Omental fat pad (tissue), 4 donors: ENCODE measurements around the gene FGFR2. TPM values are rescaled to one million over a fixed set of nuclear protein-coding genes. Genes with fewer than 3 reads are reported as not detected.

Experiments
- ATAC-seq: fragments of 150-250 bp; one replicate; pipeline ENCODE4 v1.9.1; 2016; ENCODE audit warnings: mild to moderate bottlenecking, moderate library complexity; ENCODE audit not compliant: low FRiP score
- DNase-seq: peaks from one replicate; pipeline ENCODE4 v3.0.0-alpha.2; 2019; ENCODE audit warnings: low spot score
- CTCF ChIP-seq, 3 donors: fragments of 450-650 bp; IDR thresholded peaks; one replicate each; pipeline ENCODE4 v1.5.1; 2016 to 2017; ENCODE audit warnings: antibody characterized with exemption in 3 of 3, mild to moderate bottlenecking in 3 of 3, moderate library complexity in 2 of 3
- total RNA-seq, 4 donors: library from RNA; depleted of rRNA; stranded (reverse); fragments of >200 nt; gene quantifications; one replicate each; pipeline ENCODE4 v1.1.0, GENCODE V29; 2016

FGFR2 gene
- total RNA-seq, 4 donors from 2014 or later: 2.0 to 8.4 (median 2.4) TPM

- no peak for TF ChIP-seq CTCF (IDR thresholded peaks at IDR 0.05)
- ATAC-seq (no peak), DNase-seq (no peak)
Observed at GRCh38 chr10:121444520-121445165, 153.6 kb downstream of the FGFR2 start.

- ATAC-seq (no peak), DNase-seq (no peak)
- TF ChIP-seq CTCF (IDR thresholded peaks at IDR 0.05): no peak
Observed at GRCh38 chr10:121442086-121442935, 155.9 kb downstream of the FGFR2 start.

GRCh38 chr10:121440461-121440860 is 157.8 kb downstream of the FGFR2 start:
- no peak for ATAC-seq
- no peak for TF ChIP-seq CTCF (IDR thresholded peaks at IDR 0.05)
- no peak for DNase-seq

GRCh38 chr10:121438333-121438732 is 159.9 kb downstream of the FGFR2 start:
- DNase-seq: no peak
- no peak for TF ChIP-seq CTCF (IDR thresholded peaks at IDR 0.05)
- no peak for ATAC-seq

GRCh38 chr10:121437596-121437995 is 160.6 kb downstream of the FGFR2 start:
- no peak for TF ChIP-seq CTCF (IDR thresholded peaks at IDR 0.05)
- ATAC-seq: no peak
- DNase-seq: no peak

GRCh38 chr10:121436630-121437341 is 161.5 kb downstream of the FGFR2 start:
- no peak for TF ChIP-seq CTCF (IDR thresholded peaks at IDR 0.05)
- no peak for ATAC-seq
- no peak for DNase-seq
